ENCODE results near the gene CYFIP1.

CYFIP1 gene

DNA sequence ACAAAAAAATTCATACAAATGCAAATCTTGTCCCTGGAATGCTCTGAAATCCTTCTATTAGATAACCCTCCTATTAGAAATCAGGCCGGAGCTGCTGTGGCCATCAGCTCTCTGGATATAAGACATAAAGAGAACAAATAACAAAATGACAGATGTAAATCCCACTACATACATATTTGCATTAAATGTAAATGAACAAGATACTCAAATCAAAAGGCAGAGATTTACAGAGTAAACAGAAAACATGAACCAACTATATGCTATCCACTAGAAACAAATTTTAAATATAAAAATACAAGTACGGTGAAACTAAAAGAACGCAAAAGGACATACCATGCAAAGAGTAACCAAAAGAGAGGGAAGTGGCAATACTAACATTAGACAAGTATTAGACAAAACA lies 10.7 kb downstream of the CYFIP1 start:
- in situ Hi-C loops (cut with MboI; ENCODE audit: low sequenced_read_pairs): no loop called here

DNA sequence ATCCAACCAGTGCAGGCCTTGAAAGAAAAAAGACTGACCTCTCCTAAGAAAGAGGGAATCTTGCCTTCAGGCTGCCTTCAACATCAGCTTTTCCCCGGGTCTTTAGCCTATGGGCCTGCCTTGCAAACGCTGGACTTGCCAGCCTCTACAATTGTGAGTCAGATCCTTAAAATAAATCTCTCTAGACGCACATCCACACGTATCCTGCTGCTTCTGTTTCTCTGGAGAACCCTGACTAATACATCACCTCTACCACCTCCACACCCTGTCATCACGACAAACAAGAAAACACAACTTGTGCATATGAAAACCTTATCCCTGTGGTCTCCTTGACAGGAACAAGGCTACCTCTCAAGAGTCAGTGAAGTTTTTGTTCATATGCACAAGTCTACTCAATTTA lies 11.8 kb downstream of the CYFIP1 start:
- in situ Hi-C loops (cut with MboI; ENCODE audit: low sequenced_read_pairs): no loop called here

DNA sequence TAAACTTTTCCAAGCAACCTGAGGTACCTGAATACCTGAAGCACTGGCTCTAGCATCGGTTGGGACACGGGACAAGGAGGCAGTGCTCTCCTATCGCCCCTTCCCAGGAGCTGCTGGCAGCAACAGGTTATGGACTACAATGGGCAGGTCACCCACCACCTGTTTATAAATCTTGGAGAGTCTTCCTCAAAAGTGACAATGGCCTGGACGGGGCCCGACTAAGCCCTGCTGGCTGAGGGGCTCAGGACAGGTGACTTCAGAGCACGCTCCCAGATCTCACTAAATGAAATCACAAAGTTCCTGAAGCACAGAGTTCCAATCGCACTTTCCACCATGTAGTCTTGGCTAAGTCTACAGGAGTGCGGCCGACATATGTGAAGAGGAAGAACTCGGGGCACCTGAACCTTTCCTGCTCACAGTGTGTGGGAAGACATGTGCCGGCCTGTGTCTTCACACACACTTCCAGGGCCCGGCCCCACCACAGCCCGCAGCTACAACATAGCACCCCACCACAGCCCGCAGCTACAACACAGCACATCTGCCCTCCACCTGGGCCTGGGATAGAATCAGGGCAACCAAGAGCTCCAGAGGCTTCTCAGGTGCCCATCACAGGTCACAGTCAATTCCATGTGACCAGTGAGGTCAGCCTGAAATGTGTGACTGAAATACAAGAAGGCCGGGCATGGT lies 12.9 kb downstream of the CYFIP1 start:
- in situ Hi-C loops (cut with MboI; ENCODE audit: low sequenced_read_pairs): no loop called here

DNA sequence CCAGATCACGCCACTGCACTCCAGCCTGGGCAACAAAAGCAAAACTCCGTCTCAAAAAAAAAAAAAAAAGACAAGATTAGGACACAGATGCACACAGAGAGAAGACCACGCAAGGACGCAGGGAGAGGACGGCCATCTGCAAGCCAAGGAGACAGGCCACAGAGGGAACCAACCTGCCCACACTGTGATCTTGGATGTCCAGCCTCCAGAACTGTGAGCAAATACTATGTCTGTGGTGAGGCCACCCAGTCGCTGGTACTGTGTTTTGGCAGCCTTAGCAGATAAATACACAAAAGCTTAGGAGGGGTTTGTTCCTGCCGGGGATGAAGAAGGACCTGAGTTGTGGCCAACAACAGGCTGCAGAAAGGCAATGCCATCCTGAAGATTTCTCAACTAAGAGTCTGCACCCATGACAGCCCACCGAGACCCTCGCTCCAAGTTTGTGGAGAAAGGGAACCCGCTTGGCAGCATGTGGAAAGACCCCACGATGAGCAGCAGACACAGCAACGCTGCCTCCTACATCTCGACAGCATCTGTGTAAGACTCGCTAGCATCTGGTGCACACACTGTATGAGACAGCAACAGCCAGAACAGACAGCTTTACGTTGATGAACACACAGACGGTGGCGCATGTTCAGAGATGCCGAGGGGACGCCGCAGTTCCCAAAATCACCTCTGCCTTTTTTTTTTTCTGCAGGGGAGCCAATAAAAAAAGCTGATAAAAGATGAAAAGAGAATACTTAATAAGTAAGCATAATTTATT lies 13.7 kb downstream of the CYFIP1 start:
- in situ Hi-C loops (cut with MboI; ENCODE audit: low sequenced_read_pairs): no loop called here

DNA sequence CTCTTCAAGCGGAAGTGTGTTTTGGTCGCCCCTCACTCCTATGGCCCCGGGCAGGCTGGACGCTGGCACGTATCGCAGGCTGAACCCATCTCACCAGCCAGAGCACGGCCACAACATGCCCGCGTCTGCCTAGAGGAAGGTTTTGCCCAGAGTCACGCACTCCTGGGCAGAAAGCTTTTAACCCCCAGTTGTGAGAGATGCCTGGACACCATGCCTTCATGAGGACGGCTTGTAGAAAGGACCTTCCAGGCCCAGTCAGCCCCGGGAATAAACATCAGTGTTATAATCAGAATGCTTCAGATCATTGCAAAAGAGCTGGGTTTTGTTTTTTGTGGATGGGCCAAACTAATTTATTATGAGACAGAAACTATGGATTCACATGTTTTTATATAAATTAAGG lies 16.5 kb downstream of the CYFIP1 start:
- in situ Hi-C loops (cut with MboI; ENCODE audit: low sequenced_read_pairs): no loop called here

DNA sequence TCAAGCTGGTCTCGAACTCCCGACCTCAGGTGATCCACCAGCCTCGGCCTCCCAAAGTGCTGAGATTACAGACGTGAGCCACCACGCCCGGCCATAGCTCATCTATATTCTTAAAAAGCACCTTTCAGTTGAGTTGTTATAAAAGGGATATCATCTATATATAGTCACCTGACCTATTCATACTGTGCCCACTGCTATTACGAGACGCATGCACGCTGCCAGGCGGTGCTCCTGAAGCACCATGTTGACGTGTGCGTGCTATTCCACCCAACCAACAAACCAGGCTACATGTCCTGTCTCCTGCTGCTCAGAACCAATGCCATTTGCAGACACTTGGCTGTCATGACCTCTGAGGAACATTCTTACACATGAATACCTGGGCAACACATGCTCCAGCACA lies 17.6 kb downstream of the CYFIP1 start:
- in situ Hi-C loops (cut with MboI; ENCODE audit: low sequenced_read_pairs): no loop called here

DNA sequence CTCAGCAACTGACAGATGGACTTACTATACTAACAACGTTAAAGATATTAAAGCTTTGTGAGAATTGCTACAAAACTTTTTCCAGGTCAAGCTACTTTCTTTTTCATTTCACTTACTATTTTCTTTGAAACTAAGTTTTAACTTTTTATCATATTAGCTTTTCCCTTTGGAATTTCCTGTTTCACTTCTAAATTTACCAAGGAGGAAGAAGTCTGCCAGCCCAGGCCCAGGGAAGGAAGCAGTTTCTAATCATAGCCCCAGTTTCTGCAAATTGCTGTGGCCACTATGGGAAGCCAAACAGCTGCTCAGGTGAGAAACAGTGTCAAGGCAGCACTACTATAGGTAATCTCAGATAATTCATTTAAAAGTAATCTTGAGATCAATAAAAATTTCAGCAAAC lies 18.4 kb downstream of the CYFIP1 start:
- in situ Hi-C loops (cut with MboI; ENCODE audit: low sequenced_read_pairs): no loop called here

DNA sequence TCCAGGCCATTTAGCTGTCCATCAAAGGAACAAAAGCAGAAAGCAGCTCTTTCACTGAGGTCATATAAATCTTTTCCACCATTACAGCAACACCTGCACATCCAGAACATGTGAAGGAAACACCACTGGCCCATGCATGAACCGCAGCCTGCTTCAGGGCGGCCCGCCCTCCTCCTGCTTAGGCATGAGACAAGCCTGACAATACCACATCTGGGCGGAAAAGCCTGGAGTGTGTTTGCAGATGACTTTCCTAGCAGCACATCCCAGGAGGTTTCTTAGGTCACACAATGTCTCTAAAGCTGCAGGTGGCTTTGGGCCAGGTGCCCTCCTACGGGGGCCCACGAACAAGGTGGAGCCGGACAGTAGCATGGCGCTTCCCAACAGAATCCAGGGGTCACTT lies 19.6 kb downstream of the CYFIP1 start:
- in situ Hi-C loops (cut with MboI; ENCODE audit: low sequenced_read_pairs): no loop called here

DNA sequence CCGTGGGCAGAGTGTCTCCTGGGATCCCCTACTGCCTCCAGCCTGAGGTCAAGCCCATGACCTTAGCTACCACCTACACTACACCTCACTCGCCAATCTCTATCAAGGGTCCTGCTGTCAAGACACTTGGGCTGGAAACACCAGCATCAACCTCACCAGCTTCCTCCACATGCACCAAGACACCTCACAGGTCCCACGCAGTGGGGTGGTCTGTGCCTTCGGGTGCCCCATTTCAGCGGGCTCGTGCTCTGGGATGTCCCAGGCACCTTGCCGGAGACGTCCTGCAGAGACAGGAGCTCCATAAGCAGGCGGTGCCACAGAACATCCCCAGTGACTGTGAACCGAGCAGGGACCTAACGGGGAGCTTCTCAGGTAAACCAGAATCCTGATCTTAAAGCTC lies 20.0 kb downstream of the CYFIP1 start:
- in situ Hi-C loops (cut with MboI; ENCODE audit: low sequenced_read_pairs): no loop called here

DNA sequence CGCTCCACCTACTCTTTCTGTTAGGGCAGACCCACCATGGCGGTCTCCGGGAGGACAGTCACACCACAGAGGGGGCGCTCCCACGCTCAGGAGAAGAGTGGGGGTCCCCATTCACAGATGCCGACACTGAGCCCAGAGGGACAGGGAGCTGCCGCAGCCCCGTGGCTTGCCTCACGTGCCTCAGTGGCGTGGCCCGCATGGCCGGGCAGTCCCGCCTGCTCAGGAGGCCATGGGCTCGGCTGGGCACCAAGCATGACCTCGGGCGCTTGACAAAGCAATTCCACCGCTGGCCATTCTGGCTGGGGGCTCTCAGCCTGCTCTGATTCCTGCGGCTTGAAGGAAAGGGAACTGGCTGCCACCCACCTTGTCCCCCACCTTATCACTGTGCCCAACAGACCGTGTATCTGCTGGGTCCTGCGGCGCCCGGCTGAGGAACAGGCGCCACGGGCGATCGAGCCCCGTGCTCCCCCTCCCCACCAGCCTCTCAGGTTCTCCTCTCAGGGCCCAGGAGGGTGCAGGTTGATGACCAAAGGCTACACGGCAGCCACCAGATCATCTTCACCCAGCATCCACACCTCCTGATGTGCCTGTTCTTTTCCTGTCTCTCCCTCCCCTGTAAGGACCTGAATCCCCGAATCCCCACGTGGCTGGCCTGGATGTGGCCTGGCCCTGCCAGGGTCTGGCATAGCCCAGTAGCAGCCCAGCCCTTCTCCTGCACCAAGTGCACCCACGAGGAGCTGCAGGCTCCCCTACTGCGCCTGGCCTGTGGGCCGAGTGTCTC lies 20.7 kb downstream of the CYFIP1 start:
- in situ Hi-C loops (cut with MboI; ENCODE audit: low sequenced_read_pairs): no loop called here

DNA sequence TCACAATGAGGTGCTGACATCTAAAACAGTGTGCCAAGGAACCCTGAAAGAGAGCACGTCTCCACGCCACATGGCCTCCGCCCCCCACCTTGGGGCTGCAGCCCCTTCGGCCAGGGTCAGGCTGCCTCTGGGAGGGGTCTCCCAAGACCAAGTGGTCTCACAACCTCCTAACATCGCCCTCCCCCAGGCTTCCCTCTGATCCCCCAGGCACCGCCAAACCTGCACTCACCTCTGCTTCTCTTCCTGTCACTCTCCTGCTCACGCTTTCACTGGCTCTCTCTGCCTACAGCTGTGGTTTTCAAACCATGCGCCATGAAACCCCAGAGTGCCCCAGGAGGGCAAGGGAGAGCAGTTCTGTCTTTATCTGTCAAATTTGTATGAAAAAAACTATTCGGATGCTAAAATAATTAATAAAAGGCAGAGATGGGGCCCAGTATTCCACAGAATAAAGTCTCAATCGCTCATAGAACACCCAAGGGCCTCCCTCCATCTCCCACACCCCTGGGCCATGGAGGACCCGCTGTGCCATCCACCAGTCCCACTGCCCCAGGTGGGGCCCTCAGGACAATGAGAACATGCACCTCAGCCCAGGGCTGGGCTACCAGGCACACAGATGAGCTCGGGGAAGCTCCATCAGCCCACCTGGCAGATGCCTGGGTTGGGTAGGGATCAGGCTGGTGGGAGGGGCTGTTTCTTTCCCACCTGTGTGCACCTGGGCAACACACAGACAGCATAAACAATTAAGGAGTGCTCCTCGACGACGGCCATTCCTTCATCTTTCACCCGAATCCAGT lies 21.5 kb downstream of the CYFIP1 start:
- in situ Hi-C loops (cut with MboI; ENCODE audit: low sequenced_read_pairs): no loop called here

DNA sequence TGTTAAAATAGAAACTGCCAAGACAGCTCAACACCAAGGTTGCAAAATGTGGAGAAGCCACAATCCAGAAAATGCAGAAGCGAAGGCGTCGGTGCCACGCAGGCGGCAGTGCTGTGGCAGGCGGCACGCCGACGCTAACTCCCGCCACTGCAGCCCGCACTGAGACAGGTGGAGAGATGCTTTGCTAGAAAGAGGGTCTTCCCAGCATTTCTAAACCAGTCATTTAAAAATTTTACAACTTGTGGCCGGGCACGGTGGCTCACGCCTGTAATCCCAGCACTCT lies 23.2 kb downstream of the CYFIP1 start:
- in situ Hi-C loops (cut with MboI; ENCODE audit: low sequenced_read_pairs): no loop called here

DNA sequence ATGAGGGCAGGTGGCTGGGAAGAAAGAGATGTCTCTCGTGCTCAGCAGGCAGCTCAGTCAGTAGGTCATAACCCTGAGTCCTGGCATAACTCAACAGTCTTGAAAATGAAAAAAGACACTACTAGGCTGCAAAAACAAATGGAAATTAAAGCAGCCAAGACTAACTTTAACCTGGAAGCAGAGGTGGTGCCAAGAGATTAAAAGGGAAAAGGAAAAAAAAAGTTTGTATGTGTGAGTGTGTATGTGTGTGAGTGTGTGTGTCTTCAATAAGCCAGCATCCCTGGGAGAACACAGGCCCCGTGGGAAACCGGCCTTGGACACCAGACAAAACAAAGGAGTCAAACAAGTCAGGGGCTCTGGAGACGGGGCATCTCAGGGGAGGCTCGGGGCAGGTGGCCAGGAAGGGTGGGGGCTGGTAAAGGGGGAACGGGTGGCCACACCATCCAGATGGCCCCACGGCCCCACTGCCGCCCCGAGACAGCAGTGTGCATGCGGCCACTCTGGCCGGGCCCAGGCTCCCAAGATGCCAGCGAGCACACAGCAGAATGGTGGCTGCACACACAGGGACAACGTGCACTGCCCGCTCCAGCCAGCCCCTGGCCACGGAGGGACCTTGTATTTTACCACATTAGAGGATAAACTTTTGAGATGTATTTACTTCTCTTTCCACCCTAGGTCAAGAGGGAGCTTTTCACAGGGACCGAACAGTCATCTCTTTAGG lies 23.8 kb downstream of the CYFIP1 start:
- in situ Hi-C loops (cut with MboI; ENCODE audit: low sequenced_read_pairs): no loop called here

DNA sequence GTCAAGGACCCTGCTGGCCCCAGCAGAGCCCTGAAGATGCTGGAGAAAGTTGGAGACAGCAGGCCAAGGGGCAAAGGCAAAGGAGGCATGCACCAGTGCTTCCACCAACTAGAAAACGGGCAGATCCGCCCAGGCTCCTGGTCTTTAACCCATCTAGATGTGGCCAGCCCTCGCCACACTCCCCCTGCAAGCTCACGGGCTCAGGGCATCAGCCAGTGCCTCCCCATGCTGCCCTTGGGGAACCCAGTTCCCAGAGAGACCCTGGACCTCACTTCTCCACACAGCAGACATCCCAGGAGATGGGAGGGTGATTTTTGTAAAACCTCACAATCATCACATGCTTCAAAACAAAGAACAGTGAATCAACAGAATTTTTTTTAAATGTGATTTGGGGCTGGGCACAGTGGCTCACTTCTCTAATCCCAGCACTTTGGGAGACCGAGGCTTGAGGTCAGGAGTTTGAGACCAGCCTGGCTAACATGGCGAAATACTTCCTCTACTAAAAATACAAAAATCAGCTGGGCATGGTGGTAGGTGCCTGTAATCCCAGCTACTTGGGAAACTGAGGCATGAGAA lies 24.5 kb downstream of the CYFIP1 start:
- in situ Hi-C loops (cut with MboI; ENCODE audit: low sequenced_read_pairs): no loop called here

DNA sequence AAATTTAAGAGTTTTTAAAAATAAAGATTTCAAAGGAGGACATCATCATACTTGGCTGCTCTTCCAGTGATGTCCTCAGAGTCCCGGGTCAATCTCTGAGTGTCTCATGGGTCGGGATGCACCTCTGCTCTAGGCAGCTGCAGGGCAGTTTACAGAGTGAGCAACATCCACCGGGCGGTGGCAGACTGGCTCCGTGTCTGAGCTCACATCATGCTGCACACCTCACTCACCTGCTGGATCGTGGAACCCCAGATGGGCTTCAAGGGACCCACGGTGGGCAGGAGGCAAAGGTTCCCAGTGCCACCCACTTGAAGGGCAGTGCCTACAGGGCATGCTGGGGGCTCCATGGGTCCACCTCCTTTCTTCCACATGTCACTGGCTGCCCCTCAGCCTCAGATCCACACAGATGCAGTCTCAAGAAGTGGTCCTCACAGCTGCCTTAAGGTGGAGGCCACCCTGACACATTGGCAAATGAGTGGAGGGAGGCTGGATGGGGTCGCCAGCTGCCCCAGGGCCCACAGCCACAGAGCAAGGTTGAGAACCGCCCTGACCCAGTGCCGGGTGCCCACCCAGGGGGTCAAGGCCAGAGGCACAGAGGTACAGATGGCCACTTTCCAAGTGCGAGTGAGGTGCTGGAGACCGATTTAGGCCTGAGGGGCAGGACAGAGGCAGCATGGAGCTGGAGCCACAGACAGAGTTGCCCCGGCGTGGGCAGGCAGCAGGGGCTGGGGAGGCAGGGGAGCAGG lies 25.2 kb downstream of the CYFIP1 start:
- in situ Hi-C loops (cut with MboI; ENCODE audit: low sequenced_read_pairs): no loop called here

DNA sequence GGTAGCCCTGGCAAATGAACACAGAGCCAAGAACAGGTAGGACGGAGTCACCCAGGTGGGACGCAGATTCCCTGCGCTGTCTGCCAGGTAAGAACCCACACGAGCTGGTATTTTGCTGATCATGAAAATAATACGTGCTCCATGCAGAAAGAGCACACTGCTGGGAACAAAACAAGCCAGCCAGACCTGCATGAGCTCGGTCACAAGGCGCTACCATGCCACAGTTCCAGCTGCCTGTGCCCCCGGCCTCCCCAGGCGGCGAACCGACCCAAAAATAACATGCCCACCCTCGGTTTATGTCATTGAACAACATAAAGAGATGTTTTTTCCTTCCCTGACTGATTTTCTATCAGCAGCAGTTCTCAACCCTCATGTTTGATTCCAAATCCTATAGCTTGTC lies 25.8 kb downstream of the CYFIP1 start:
- in situ Hi-C loops (cut with MboI; ENCODE audit: low sequenced_read_pairs): no loop called here

DNA sequence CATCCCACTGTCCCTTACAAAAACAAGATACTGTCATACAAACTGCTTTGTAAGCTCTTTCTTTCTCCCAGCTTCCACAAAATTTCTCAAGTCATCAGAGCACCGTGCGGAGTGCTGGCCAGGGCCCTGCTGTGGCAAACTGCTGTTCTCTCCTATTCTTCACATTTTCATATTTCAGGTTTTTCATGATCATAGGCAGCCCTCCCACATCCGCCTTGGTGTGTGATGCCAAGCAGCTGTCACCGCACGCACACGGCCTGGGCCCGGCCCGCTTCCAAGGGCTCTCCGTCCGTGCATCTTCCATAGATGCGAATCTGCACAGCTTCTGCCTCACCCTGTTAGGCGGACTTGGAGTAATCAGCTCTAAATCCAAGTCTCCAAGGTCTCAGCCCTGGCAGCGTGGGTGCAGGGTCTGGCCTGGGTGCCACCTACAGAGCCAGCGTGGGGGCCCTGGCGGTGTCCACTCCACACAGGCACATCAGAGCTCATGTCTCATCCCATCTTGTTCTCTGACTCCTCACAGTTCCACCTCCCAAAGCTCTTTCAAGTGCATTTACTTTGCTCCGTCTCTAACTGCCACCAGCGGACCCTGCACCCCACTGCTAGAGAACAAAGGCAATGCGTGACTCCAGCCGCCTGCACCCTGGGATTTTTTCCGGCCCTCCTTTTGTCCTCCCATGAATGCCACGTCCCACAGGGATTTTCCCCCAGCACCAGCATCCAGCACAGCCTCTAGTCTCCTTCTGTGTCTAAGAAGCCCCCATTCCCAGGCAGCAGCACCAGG lies 27.2 kb downstream of the CYFIP1 start:
- in situ Hi-C loops (cut with MboI; ENCODE audit: low sequenced_read_pairs): no loop called here

DNA sequence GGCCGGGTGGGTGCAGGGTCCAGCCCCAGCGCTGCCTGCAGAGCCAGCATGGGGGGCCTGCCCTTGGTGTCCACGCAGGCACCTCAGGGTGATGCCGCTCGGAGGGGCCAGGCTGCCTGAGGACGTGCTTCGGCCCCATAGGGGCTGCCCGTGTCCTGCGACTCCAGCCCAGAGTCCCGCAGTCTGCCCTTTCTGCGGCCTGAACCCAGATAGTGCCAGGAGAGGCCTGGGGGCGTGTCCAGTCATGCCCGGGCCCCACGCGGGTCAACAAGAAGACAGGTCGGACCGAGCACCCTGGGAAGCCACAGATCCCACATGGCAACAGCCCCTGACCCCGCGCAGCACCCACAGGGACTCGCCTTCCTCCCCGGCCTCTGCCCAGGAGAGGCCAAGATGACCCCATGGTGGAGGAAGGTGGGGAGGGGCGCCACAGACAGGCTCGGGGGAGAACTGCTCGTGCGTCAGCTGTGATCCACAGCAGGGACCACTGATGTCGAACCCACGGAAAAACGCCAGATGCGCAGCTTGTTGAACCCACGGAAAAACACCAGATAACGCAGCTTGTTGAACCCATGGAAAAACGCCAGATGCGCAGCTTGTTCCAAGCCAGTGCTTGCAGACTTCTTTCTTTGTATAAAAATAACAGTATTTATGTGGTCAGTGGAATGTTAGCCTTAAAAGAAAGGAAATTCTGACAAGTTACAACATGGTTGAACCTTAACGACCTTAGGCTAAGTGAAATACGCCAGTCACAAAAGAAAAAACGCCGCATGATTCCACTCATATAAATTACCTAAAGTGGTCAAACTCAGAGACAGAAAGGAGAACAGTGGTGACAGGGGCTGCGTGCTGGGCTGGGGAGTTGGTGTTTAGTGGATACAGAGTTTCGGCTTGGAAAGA lies 28.5 kb downstream of the CYFIP1 start:
- in situ Hi-C loops (cut with MboI; ENCODE audit: low sequenced_read_pairs): no loop called here

Data from HL-60/S4 treated with phorbol 12-myristate 13-acetate at 8.2 ng/mL for 4 days and 3 days (cell line).